Mammary epithelial cell (primary cell): ENCODE results near the gene LARGE2.

ENCODE experiments used
- CTCF ChIP-seq, 2 donors: IDR thresholded peaks in 1 of 2; conservative IDR thresholded peaks in 1 of 2; 2 replicates each; pipeline ENCODE4 v1.5.1; 2011 to 2012; ENCODE audit warnings: inconsistent platforms in 2 of 2, low read length in 2 of 2, mild to moderate bottlenecking in 2 of 2, control low read depth in 1 of 2, low read depth in 1 of 2; ENCODE audit not compliant: insufficient read depth in 1 of 2; ENCODE audit errors: extremely low read depth in 1 of 2
- EZH2 ChIP-seq: IDR thresholded peaks from 2 replicates; pipeline ENCODE4 v1.6.1; 2012; ENCODE audit warnings: low read length, inconsistent platforms, borderline replicate concordance

DNA sequence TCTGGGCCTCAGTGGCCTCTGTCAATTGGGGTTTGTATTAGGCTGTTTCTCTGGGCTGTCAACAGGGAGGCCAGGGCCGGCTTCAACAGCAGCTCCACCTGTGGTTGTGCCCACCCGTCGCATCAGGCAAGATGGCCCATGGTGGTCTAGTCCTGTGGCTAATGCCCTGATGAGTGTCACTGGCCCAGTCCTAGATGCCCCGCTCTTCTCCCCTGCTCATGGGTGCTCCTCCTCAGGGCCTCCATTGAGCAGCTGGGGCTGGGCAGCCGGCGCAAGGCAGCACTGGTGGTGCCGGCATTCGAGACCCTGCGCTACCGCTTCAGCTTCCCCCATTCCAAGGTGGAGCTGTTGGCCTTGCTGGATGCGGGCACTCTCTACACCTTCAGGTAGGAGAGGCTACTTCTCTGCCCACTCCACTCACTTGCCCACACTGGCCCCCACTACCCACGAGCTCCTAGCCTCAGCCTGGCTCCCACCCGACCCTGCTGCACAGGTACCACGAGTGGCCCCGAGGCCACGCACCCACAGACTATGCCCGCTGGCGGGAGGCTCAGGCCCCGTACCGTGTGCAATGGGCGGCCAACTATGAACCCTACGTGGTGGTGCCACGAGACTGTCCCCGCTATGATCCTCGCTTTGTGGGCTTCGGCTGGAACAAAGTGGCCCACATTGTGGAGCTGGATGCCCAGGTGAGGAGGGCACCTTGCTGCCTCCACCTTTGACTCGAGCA is 5.4 kb downstream of the LARGE2 start:
- TF ChIP-seq CTCF (conservative IDR thresholded peaks at IDR 0.05 in 1 of 2, IDR thresholded peaks at IDR 0.05 in 1 of 2; ENCODE audit: extremely low read depth in 1 of 2, insufficient read depth in 1 of 2, low read depth in 1 of 2, low read length in 2 of 2) (no peak), EZH2 (no peak)
